Stomach smooth muscle (tissue), 2 donors: ENCODE data around the gene CACNA1E.

Experiments used
- H3K27ac ChIP-seq: one replicate; pipeline ENCODE4 v1.7.0; 2013; ENCODE audit warnings: mild to moderate bottlenecking, low read length, inconsistent platforms
- H3K27me3 ChIP-seq, 2 donors: one replicate each; pipeline ENCODE4 v1.7.0; 2013; ENCODE audit warnings: low read length in 2 of 2; ENCODE audit not compliant: insufficient read depth in 2 of 2, control insufficient read depth in 1 of 2
- H3K36me3 ChIP-seq, 2 donors: one replicate each; pipeline ENCODE4 v1.7.0; 2013; ENCODE audit warnings: low read length in 2 of 2; ENCODE audit not compliant: control insufficient read depth in 2 of 2, insufficient read depth in 2 of 2
- H3K4me1 ChIP-seq: one replicate; pipeline ENCODE4 v1.7.0; 2013; ENCODE audit warnings: low read length; ENCODE audit not compliant: control insufficient read depth, insufficient read depth
- H3K4me3 ChIP-seq, 2 donors: one replicate each; pipeline ENCODE4 v1.7.0; 2013; ENCODE audit warnings: low read length in 2 of 2
- H3K9ac ChIP-seq, 2 donors: one replicate each; pipeline ENCODE4 v1.7.0; 2013; ENCODE audit warnings: low read length in 2 of 2, mild to moderate bottlenecking in 1 of 2
- H3K9me3 ChIP-seq, 2 donors: one replicate each; pipeline ENCODE4 v1.7.0; 2013; ENCODE audit warnings: low read length in 2 of 2; ENCODE audit not compliant: control insufficient read depth in 2 of 2
- donor health status: healthy.
- donor health status: Pancreatic carcinoma.

CACNA1E gene

DNA sequence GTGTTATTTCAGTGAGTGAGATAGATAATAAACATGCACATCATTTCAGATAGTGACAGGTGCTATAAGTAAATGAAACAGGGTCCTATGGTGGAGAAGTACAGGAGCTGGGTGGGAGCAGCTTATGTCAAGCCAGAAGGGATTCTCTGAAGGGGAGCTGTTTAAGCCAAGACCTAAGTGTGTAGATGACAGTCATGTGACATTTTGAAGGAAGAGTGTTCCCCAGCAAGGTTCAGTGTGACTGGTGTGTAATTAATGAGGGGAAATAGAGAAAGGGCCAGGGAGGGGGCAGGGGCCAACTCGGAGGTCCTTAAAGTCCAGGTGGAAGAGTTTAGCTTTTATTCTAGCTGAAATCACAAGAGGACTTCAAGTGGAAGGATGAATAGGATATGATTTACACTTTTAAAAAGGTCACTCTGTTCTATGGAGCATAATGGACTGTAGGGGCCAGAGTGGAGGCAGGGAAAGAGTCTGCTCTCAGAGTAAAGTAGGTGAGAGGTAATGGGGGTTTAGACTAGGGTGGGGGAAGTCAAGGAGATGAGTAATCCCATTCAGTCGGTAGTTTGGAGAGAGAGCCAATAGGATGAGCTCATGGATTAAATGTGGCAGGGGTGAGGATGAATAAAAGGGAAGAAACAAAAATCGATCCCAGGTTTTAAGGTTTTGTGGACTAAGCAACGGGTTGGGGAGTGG is 243.1 kb downstream of the CACNA1E start:
- Histone ChIP-seq H3K4me3 (no peak overlapping the region), H3K27me3 (no peaks in the 10 kb centered on the region), H3K36me3 (no peaks in the 10 kb centered on the region), H3K4me1 (no peaks in the 10 kb centered on the region), H3K27ac (no peak overlapping the region), H3K9ac (no peak overlapping the region), H3K9me3 (no peaks in the 10 kb centered on the region)

DNA sequence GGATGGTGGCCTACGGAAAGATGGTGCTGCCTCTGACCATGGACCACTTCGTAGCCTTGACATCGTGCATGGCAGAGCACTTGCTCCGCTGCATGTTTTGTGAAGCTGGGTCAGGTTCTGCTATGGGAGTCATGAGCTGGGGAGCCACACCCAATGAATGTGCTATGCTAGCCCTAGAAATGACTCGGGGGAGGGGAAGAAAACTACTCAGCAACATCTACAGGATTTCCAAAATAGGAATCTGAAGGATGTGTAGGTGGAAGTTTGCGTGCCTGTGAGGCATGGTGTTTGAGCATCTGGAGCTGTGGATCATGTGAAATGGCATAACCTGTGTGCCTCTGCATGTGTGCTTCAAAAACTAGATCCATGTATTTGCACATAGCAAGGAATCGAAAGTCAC is 247.3 kb downstream of the CACNA1E start:
- Histone ChIP-seq H3K27ac (no peak overlapping the region), H3K4me3 (no peak overlapping the region), H3K9me3 (no peaks in the 10 kb centered on the region), H3K27me3 (no peaks in the 10 kb centered on the region), H3K36me3 (no peaks in the 10 kb centered on the region), H3K9ac (no peak overlapping the region), H3K4me1 (no peaks in the 10 kb centered on the region)

DNA sequence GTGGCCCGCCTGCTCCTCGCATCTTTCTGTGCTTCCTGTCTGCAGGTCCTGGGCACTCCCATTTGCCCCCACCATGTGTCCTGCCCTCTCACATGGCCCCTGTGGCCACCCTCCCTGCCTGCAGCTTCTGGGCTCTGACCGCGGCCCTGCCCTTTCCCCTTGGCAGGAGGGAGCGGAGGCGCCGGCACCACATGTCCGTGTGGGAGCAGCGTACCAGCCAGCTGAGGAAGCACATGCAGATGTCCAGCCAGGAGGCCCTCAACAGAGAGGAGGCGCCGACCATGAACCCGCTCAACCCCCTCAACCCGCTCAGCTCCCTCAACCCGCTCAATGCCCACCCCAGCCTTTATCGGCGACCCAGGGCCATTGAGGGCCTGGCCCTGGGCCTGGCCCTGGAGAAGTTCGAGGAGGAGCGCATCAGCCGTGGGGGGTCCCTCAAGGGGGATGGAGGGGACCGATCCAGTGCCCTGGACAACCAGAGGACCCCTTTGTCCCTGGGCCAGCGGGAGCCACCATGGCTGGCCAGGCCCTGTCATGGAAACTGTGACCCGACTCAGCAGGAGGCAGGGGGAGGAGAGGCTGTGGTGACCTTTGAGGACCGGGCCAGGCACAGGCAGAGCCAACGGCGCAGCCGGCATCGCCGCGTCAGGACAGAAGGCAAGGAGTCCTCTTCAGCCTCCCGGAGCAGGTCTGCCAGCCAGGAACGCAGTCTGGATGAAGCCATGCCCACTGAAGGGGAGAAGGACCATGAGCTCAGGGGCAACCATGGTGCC is 249.1 kb downstream of the CACNA1E start:
- Histone ChIP-seq H3K4me1 (no peaks in the 10 kb centered on the region), H3K9me3 (no peaks in the 10 kb centered on the region)

DNA sequence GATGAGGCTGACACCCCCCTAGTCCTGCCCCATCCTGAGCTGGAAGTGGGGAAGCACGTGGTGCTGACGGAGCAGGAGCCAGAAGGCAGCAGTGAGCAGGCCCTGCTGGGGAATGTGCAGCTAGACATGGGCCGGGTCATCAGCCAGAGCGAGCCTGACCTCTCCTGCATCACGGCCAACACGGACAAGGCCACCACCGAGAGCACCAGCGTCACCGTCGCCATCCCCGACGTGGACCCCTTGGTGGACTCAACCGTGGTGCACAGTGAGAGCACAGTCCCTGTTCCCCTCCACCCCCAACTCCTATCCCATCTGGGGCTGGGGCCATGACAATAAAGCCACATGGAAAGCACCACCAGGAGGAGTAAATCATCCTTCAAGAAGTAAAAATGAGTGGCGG is 250.2 kb downstream of the CACNA1E start:
- Histone ChIP-seq H3K4me1 (no peaks in the 10 kb centered on the region), H3K36me3 (no peaks in the 10 kb centered on the region), H3K4me3 (no peak overlapping the region), H3K27ac (no peak overlapping the region), H3K9me3 (no peaks in the 10 kb centered on the region), H3K9ac (no peak overlapping the region), H3K27me3 (no peaks in the 10 kb centered on the region)

More for the DNA sequence above, 249.1 kb downstream of the CACNA1E start:
- Histone ChIP-seq H3K27ac (no peak overlapping the region), H3K4me3 (no peak overlapping the region), H3K27me3 (no peaks in the 10 kb centered on the region), H3K36me3 (no peaks in the 10 kb centered on the region), H3K9ac (no peak overlapping the region)

DNA sequence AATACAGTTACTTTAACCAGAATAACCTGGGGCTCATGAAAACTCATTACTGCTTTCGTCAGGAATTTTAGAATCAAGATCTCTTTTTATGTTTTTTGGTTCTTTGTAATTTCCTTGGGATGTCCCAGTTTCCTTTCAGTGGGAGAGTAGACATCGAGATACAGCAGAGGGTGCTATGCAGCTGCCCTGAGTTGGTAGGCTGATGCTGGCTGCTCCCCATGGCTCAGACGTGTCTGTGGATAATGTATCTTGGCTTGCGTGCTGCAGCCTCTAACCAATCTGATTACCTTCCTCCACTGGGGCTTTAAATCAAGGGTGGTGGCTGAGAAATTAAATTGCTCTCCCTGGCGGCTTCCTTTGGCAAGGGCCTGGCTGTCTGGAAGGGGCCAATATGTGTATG is 253.7 kb downstream of the CACNA1E start:
- Histone ChIP-seq H3K27me3 (no peaks in the 10 kb centered on the region), H3K27ac (no peak overlapping the region), H3K36me3 (no peaks in the 10 kb centered on the region), H3K4me1 (peaks cover 2% of the 10 kb centered on the region), H3K9me3 (no peaks in the 10 kb centered on the region), H3K9ac (no peak overlapping the region), H3K4me3 (no peak overlapping the region)

DNA sequence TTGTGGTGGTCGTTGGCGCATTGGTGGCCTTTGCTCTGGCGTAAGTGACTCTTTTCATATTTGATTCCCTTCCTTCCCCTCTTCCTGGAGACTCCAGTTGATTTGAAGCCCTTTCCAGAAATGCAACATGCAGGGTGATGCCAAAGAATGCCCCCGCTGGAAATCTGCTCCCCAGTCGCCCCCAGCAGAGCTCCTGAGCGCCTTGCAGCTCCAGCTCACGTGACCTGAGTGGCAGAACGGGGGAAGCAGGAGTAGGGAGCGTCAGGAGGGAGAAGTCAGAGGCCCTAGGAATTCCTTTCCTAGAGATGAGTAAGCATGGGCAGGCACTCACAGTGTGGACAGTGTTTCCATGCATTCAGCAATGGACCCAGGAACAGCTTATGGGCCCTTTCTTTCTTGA is 255.9 kb downstream of the CACNA1E start:
- H3K27ac ChIP-seq = no peak overlapping the region
- H3K4me1 ChIP-seq = peaks cover 2% of the 10 kb centered on the region
- no peak overlapping the region for H3K4me3 ChIP-seq
- H3K9me3 ChIP-seq = peaks cover 0 to 5% of the 10 kb centered on the region in 2 donors
- H3K36me3 ChIP-seq = no peaks in the 10 kb centered on the region
- H3K9ac ChIP-seq = no peak overlapping the region
- H3K27me3 ChIP-seq = no peaks in the 10 kb centered on the region

DNA sequence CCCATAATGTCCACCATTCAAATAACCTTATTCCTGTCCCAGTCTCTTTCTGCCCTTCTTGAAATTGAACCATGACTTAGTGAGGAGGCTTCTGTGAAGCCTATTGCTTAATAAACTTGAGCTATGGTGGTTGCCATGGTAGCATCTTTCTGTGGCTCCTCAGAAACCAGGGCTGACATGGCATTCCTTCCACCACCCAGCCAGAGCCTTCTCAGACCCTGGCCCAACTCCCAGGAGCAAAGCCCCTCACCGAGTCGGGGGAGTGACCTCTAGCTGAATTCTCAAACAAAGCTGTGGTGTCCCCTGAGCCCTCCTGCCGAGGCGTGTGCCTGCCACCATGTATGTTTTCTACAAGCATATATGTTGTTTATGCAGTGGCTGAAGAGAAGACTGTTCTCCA is 259.1 kb downstream of the CACNA1E start:
- Histone ChIP-seq H3K9me3 (peaks cover 0 to 5% of the 10 kb centered on the region in 2 donors), H3K9ac (no peak overlapping the region), H3K27ac (no peak overlapping the region), H3K4me3 (no peak overlapping the region), H3K4me1 (peaks cover 2% of the 10 kb centered on the region), H3K27me3 (no peaks in the 10 kb centered on the region), H3K36me3 (no peaks in the 10 kb centered on the region)

DNA sequence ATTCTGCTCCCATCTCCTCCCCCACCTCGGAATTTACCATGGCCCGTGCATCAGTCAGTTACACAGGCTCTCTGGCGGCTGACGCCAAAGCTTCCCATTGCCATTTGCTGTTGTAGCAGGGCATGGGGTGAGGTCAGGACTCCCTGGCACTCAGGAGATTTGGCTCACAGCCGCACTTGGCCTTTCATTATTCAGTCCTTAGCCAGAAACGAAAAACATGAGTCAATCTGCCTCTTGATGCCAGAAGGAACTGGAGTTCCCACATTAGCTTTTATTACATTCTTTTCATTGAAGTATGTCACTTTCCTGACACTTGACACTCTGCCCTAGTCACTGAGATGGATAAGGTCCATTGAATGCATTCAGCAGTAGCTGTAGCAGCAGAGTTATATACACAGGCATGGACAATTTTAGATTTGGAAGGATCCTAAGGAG is 260.6 kb downstream of the CACNA1E start:
- Histone ChIP-seq H3K9ac (no peak overlapping the region), H3K4me3 (no peak overlapping the region), H3K9me3 (peaks cover 0 to 5% of the 10 kb centered on the region in 2 donors), H3K27ac (no peak overlapping the region), H3K4me1 (peaks cover 2% of the 10 kb centered on the region), H3K27me3 (no peaks in the 10 kb centered on the region), H3K36me3 (no peaks in the 10 kb centered on the region)

DNA sequence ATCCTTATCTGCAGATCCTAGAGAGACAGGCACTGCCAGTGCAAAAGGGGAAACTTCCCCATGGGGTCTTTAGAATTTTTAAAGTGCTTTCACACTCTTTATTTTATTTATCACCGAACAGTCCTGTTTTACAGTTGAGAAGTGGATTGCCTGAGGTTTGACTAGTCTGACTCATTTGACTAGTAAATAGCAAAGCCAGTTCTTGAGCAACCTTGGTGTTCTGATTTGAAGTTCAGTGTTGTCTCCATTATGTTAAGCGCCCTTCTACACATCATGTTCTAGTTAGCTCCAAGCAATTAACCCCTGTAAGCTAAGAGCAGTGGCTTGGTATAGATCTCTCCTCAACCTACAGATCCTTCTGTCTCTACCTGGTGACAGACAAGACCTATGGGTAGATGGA is 262.9 kb downstream of the CACNA1E start:
- H3K4me3 ChIP-seq = no peak overlapping the region
- no peak overlapping the region for H3K9ac ChIP-seq
- no peaks in the 10 kb centered on the region for H3K27me3 ChIP-seq
- no peak overlapping the region for H3K27ac ChIP-seq
- H3K36me3 ChIP-seq = no peaks in the 10 kb centered on the region
- peaks cover 2% of the 10 kb centered on the region for H3K4me1 ChIP-seq
- H3K9me3 ChIP-seq = peaks cover 0 to 5% of the 10 kb centered on the region in 2 donors

DNA sequence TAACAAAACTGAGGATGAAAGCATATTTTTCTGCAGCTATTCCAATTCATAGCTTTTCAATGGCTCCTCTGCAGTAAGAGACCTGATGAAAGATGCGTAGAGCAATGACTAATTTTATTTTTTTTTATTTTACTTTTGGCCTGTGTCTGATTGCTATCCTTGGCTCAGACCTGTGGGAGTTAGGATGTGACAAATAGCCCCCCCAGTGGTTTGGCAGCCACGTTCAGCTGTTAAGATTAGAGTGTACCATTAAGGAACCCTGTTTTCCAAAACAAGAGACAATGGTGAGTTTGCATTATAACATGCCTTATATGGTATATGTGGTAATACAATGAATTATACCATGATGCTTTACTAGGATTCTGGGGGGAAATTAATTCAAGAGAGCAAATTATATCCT is 264.7 kb downstream of the CACNA1E start:
- Histone ChIP-seq H3K4me3 (no peak overlapping the region), H3K9ac (no peak overlapping the region), H3K4me1 (no peaks in the 10 kb centered on the region), H3K36me3 (no peaks in the 10 kb centered on the region), H3K9me3 (peaks cover 0 to 5% of the 10 kb centered on the region in 2 donors), H3K27me3 (no peaks in the 10 kb centered on the region), H3K27ac (no peak overlapping the region)

DNA sequence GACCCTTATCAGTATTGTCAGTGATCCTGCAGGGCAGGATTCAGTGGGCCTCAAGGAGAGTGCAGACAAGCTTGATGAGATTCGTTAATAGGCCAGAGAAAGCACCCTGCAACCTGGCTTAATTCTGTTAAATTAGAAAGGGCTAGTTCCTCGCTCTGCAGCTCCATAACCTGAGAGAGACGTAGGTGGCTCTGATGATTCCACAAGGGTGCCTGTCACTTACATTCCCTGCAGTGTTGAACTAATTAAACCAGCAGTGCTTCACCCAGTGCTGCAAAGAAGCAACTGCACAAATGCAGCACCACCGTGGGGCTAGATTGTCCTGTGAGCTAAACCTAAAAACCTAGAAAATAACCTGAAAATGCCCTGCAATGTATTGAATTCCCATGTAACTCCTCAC is 270.8 kb downstream of the CACNA1E start:
- Histone ChIP-seq H3K36me3 (no peaks in the 10 kb centered on the region), H3K27me3 (peaks cover 0 to 3% of the 10 kb centered on the region in 2 donors), H3K9me3 (peaks cover 0 to 2% of the 10 kb centered on the region in 2 donors), H3K4me1 (no peaks in the 10 kb centered on the region), H3K4me3 (no peak overlapping the region), H3K27ac (no peak overlapping the region), H3K9ac (no peak overlapping the region)
